Tibial nerve (tissue), 4 donors: ENCODE measurements around the gene ELFN1. TPM values are rescaled to one million over a fixed set of nuclear protein-coding genes. Genes with fewer than 3 reads are reported as not detected.

Experiments used
- DNase-seq, 2 donors: peaks; one replicate each; pipeline ENCODE4 v3.0.0-alpha.2; 2019; ENCODE audit warnings: low spot score in 2 of 2
- H3K27ac ChIP-seq, 4 donors: fragments of 200-600 bp; sonication (generic) in 3 of 4; one replicate each; pipeline ENCODE4 v1.5.1; 2017 to 2019; ENCODE audit warnings: mild to moderate bottlenecking in 1 of 4
- H3K27me3 ChIP-seq, 2 donors: fragments of 200-600 bp; sonication (generic) in 1 of 2; one replicate each; pipeline versions ENCODE4 v1.5.1 to v1.6.0; 2017 to 2019
- H3K36me3 ChIP-seq, 3 donors: fragments of 200-600 bp; sonication (generic); one replicate each; pipeline ENCODE4 v1.5.1; 2018 to 2019
- H3K4me1 ChIP-seq, 4 donors: fragments of 200-600 bp; sonication (generic) in 3 of 4; one replicate each; pipeline ENCODE4 v1.5.1; 2017 to 2019
- H3K4me3 ChIP-seq, 4 donors: fragments of 200-600 bp; sonication (generic) in 3 of 4; one replicate each; pipeline ENCODE4 v1.5.1; 2017 to 2019; ENCODE audit warnings: mild to moderate bottlenecking in 1 of 4, moderate library complexity in 1 of 4
- H3K9me3 ChIP-seq, 4 donors: fragments of 200-600 bp; sonication (generic) in 3 of 4; one replicate each; pipeline ENCODE4 v1.5.1; 2017 to 2019
- CTCF ChIP-seq, 5 experiments: fragments of 200-600 bp in 3 of 5; fragments of 450-650 bp in 2 of 5; sonication (generic) in 3 of 5; IDR thresholded peaks; one replicate each; pipeline ENCODE4 v1.5.1; 2016 to 2019; ENCODE audit warnings: antibody characterized with exemption in 5 of 5, mild to moderate bottlenecking in 3 of 5, moderate library complexity in 2 of 5
- EP300 ChIP-seq, 2 donors: sonication (generic); formaldehyde crosslinking; IDR thresholded peaks; one replicate each; pipeline ENCODE4 v1.6.1; 2017; ENCODE audit warnings: antibody characterized with exemption in 2 of 2, mild to moderate bottlenecking in 1 of 2
- POLR2A ChIP-seq, 2 donors: fragments of 450-650 bp; IDR thresholded peaks; one replicate each; pipeline ENCODE4 v1.6.1; 2017; ENCODE audit warnings: antibody characterized with exemption in 2 of 2, mild to moderate bottlenecking in 2 of 2, moderate library complexity in 2 of 2
- WGBS, 2 donors: methylation state at CpG; one replicate each; pipeline ENCODE4 v1.1.5; 2018; 5-methylcytosine and 5-hydroxymethylcytosine counted together
- total RNA-seq, 4 donors: library from RNA; depleted of rRNA; stranded (reverse); fragments of >200 nt; gene quantifications; one replicate each; pipeline ENCODE4 v1.1.0, GENCODE V29; 2016

The ELFN1 gene
- total RNA-seq, 4 donors from 2014 or later, result 0.21 to 2.4 (median 1.5) TPM

GRCh38 chr7:1737523-1737922 lies 67.4 kb downstream of the ELFN1 start:
- no peak for DNase-seq
- H3K27ac ChIP-seq, result no peak overlapping the region
- H3K9me3 ChIP-seq, result no peaks in the 10 kb centered on the region
- WGBS, 2 donors, result 86 to 89% methylated on average over 10 of the region's 10 CpGs
- H3K27me3 ChIP-seq, result peaks cover 0 to 41% of the 10 kb centered on the region in 2 donors
- H3K4me1 ChIP-seq, result peaks cover 0 to 2% (median 0%) of the 10 kb centered on the region in 4 donors
- TF ChIP-seq POLR2A (IDR thresholded peaks at IDR 0.05) (no peak), EP300 (IDR thresholded peaks at IDR 0.05) (no peak), CTCF (IDR thresholded peaks at IDR 0.05) (no peak)
- no peaks in the 10 kb centered on the region for H3K36me3 ChIP-seq
- H3K4me3 ChIP-seq, result no peak overlapping the region

- 87 to 93% methylated on average over 11 to 18 of the region's 20 CpGs for WGBS, 2 donors
Measured at GRCh38 chr7:1737956-1738355, 67.9 kb downstream of the ELFN1 start.

GRCh38 chr7:1738511-1738910 lies 68.4 kb downstream of the ELFN1 start:
- Histone ChIP-seq H3K27ac (no peak overlapping the region), H3K9me3 (no peaks in the 10 kb centered on the region), H3K36me3 (no peaks in the 10 kb centered on the region), H3K4me1 (peaks cover 0 to 11% (median 2%) of the 10 kb centered on the region in 4 donors), H3K27me3 (peaks cover 0 to 48% of the 10 kb centered on the region in 2 donors), H3K4me3 (no peak overlapping the region)
- 62 to 68% methylated on average over 11 of the region's 11 CpGs for WGBS, 2 donors
- no peak for DNase-seq
- TF ChIP-seq EP300 (IDR thresholded peaks at IDR 0.05), result no peak
- TF ChIP-seq POLR2A (IDR thresholded peaks at IDR 0.05), result no peak
- TF ChIP-seq CTCF (IDR thresholded peaks at IDR 0.05), result no peak

More at GRCh38 chr7:1737956-1738355, 67.9 kb downstream of the ELFN1 start:
- no peak overlapping the region for H3K27ac ChIP-seq
- H3K27me3 ChIP-seq, result peaks cover 0 to 45% of the 10 kb centered on the region in 2 donors
- peaks cover 0 to 7% (median 1%) of the 10 kb centered on the region in 4 donors for H3K4me1 ChIP-seq
- TF ChIP-seq EP300 (IDR thresholded peaks at IDR 0.05) (no peak), POLR2A (IDR thresholded peaks at IDR 0.05) (no peak), CTCF (IDR thresholded peaks at IDR 0.05) (no peak)
- H3K4me3 ChIP-seq, result no peak overlapping the region
- no peaks in the 10 kb centered on the region for H3K9me3 ChIP-seq
- no peak for DNase-seq
- H3K36me3 ChIP-seq, result no peaks in the 10 kb centered on the region

GRCh38 chr7:1738956-1739355 lies 68.9 kb downstream of the ELFN1 start:
- Histone ChIP-seq H3K27me3 (peaks cover 0 to 48% of the 10 kb centered on the region in 2 donors), H3K4me1 (peaks cover 0 to 11% (median 2%) of the 10 kb centered on the region in 4 donors), H3K36me3 (no peaks in the 10 kb centered on the region), H3K27ac (no peak overlapping the region), H3K9me3 (no peaks in the 10 kb centered on the region), H3K4me3 (no peak overlapping the region)
- WGBS, 2 donors, result 87% methylated on average over 19 of the region's 19 CpGs
- no peak for DNase-seq
- no peak for TF ChIP-seq CTCF (IDR thresholded peaks at IDR 0.05)
- no peak for TF ChIP-seq EP300 (IDR thresholded peaks at IDR 0.05)
- no peak for TF ChIP-seq POLR2A (IDR thresholded peaks at IDR 0.05)

GRCh38 chr7:1739593-1739992 lies 69.5 kb downstream of the ELFN1 start:
- TF ChIP-seq CTCF (IDR thresholded peaks at IDR 0.05) (no peak), POLR2A (IDR thresholded peaks at IDR 0.05) (no peak), EP300 (IDR thresholded peaks at IDR 0.05) (no peak)
- WGBS, 2 donors, result 64 to 66% methylated on average over 14 of the region's 14 CpGs
- no peak overlapping the region for H3K4me3 ChIP-seq
- peaks cover 0 to 11% (median 2%) of the 10 kb centered on the region in 4 donors for H3K4me1 ChIP-seq
- DNase-seq, result no peak
- no peaks in the 10 kb centered on the region for H3K9me3 ChIP-seq
- H3K27me3 ChIP-seq, result peaks cover 0 to 43% of the 10 kb centered on the region in 2 donors
- no peak overlapping the region for H3K27ac ChIP-seq
- no peaks in the 10 kb centered on the region for H3K36me3 ChIP-seq
